ENCODE data around the gene GMDS. TPM values are rescaled to one million over a fixed set of nuclear protein-coding genes. Genes with fewer than 3 reads are reported as not detected.

Gene GMDS
- total RNA-seq, 2 experiments from 2014 or later, result 13.9 to 16.4 TPM

- H3K36me3 ChIP-seq (ENCODE audit: insufficient read depth, low read length), result no peaks in the 10 kb centered on the region
- H3K4me1 Mint-ChIP-seq (ENCODE audit: low read depth), result no peaks in the 10 kb centered on the region
- H3K27ac Mint-ChIP-seq, result no peak overlapping the region
- ATAC-seq (ENCODE audit: poor library complexity), result no peak
- H3K36me3 Mint-ChIP-seq (ENCODE audit: low read depth), result no peaks in the 10 kb centered on the region
- DNase-seq, result no peak
- POLR2A ChIA-PET, result no interaction called here
- CTCF ChIA-PET, result interaction anchor here (0.6 kb wide), 1 partner anchor 117 kb away, joined by 3 read pairs; no protein-coding TSS in a partner anchor
- H3K27ac ChIP-seq (ENCODE audit: low read depth in 1 of 2, low read length in 2 of 2), result no peak overlapping the region
- no peaks in the 10 kb centered on the region for H3K4me1 ChIP-seq (ENCODE audit: insufficient read depth, low read length)
- TF ChIP-seq, protein P1, sequence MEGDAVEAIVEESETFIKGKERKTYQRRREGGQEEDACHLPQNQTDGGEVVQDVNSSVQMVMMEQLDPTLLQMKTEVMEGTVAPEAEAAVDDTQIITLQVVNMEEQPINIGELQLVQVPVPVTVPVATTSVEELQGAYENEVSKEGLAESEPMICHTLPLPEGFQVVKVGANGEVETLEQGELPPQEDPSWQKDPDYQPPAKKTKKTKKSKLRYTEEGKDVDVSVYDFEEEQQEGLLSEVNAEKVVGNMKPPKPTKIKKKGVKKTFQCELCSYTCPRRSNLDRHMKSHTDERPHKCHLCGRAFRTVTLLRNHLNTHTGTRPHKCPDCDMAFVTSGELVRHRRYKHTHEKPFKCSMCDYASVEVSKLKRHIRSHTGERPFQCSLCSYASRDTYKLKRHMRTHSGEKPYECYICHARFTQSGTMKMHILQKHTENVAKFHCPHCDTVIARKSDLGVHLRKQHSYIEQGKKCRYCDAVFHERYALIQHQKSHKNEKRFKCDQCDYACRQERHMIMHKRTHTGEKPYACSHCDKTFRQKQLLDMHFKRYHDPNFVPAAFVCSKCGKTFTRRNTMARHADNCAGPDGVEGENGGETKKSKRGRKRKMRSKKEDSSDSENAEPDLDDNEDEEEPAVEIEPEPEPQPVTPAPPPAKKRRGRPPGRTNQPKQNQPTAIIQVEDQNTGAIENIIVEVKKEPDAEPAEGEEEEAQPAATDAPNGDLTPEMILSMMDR (IDR thresholded peaks at IDR 0.05), result no peak
- H3K4me3 Mint-ChIP-seq, result no peak overlapping the region
- intact Hi-C loops (cut with DNase I, micrococcal nuclease), result no loop called here
- H3K4me3 ChIP-seq (ENCODE audit: low read length), result no peak overlapping the region
- no peaks in the 10 kb centered on the region for H3K27me3 ChIP-seq (ENCODE audit: control insufficient read depth in 1 of 2, insufficient read depth in 2 of 2, low read length in 2 of 2)
- H3K9me3 Mint-ChIP-seq, result no peaks in the 10 kb centered on the region
- peaks cover 18% of the 10 kb centered on the region for H3K27me3 Mint-ChIP-seq
- H3K9me3 ChIP-seq (ENCODE audit: control insufficient read depth in 1 of 2, insufficient read depth in 1 of 2, low read length in 2 of 2), result no peaks in the 10 kb centered on the region
These were observed 659.1 kb downstream of the GMDS start for GRCh38 chr6:1586256-1586655.

DNA sequence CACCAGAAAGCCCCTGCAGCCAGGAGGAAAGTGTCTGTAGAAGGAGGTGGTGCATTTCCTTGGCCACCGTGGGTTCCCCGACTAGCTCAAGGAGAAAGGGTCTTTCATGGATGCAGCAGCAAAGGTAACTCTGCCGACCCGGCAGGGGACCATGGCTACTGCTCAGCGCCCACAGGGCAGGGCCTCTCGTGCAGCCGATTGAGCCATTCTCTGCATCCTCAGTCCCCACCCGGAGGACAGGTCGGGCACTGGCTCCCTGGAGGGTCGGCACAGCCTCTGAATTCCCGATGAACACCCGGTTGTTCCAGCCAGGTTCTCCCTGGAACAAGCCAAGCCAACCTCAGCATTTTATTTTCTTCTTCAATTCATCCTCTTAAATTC is 659.7 kb downstream of the GMDS start:
- Histone ChIP-seq H3K27me3 (ENCODE audit: control insufficient read depth in 1 of 2, insufficient read depth in 2 of 2, low read length in 2 of 2) (no peaks in the 10 kb centered on the region), H3K27ac (ENCODE audit: low read depth in 1 of 2, low read length in 2 of 2) (no peak overlapping the region), H3K4me1 (ENCODE audit: insufficient read depth, low read length) (no peaks in the 10 kb centered on the region), H3K36me3 (ENCODE audit: insufficient read depth, low read length) (no peaks in the 10 kb centered on the region), H3K9me3 (ENCODE audit: control insufficient read depth in 1 of 2, insufficient read depth in 1 of 2, low read length in 2 of 2) (no peaks in the 10 kb centered on the region), H3K4me3 (ENCODE audit: low read length) (no peak overlapping the region)
- no peak for ATAC-seq (ENCODE audit: poor library complexity)
- no peaks in the 10 kb centered on the region for H3K36me3 Mint-ChIP-seq (ENCODE audit: low read depth)
- TF ChIP-seq, protein P1 (IDR thresholded peaks at IDR 0.05), result no peak
- H3K9me3 Mint-ChIP-seq, result no peaks in the 10 kb centered on the region
- peaks cover 18% of the 10 kb centered on the region for H3K27me3 Mint-ChIP-seq
- ChIA-PET POLR2A (no interaction called here), CTCF (no interaction called here)
- no peak overlapping the region for H3K27ac Mint-ChIP-seq
- intact Hi-C loops (cut with DNase I, micrococcal nuclease), result no loop called here
- no peak for DNase-seq
- H3K4me1 Mint-ChIP-seq (ENCODE audit: low read depth), result no peaks in the 10 kb centered on the region
- H3K4me3 Mint-ChIP-seq, result no peak overlapping the region

- no peaks in the 10 kb centered on the region for H3K27me3 ChIP-seq (ENCODE audit: control insufficient read depth in 1 of 2, insufficient read depth in 2 of 2, low read length in 2 of 2)
- Mint-ChIP-seq H3K4me1 (ENCODE audit: low read depth) (no peaks in the 10 kb centered on the region), H3K36me3 (ENCODE audit: low read depth) (no peaks in the 10 kb centered on the region), H3K27ac (no peak overlapping the region), H3K9me3 (no peaks in the 10 kb centered on the region), H3K27me3 (peaks cover 15% of the 10 kb centered on the region), H3K4me3 (no peak overlapping the region)
- no peak overlapping the region for H3K4me3 ChIP-seq (ENCODE audit: low read length)
- CTCF ChIA-PET, result no interaction called here
- H3K4me1 ChIP-seq (ENCODE audit: insufficient read depth, low read length), result no peaks in the 10 kb centered on the region
- no peaks in the 10 kb centered on the region for H3K9me3 ChIP-seq (ENCODE audit: control insufficient read depth in 1 of 2, insufficient read depth in 1 of 2, low read length in 2 of 2)
- no peaks in the 10 kb centered on the region for H3K36me3 ChIP-seq (ENCODE audit: insufficient read depth, low read length)
- TF ChIP-seq, protein P1 (IDR thresholded peaks at IDR 0.05), result no peak
- H3K27ac ChIP-seq (ENCODE audit: low read depth in 1 of 2, low read length in 2 of 2), result no peak overlapping the region
- POLR2A ChIA-PET, result no interaction called here
- DNase-seq (no peak), ATAC-seq (ENCODE audit: poor library complexity) (no peak)
- intact Hi-C loops (cut with DNase I, micrococcal nuclease), result no loop called here
These were observed 660.3 kb downstream of the GMDS start for GRCh38 chr6:1584996-1585668.

All from CD4-positive, alpha-beta T cell (primary cell).